H9 (cell line): Measurements from ENCODE around the gene RABGAP1L. TPM values are rescaled to one million over a fixed set of nuclear protein-coding genes. Genes with fewer than 3 reads are reported as not detected.

Experiments
- DNase-seq: peaks from one replicate; pipeline ENCODE4 v3.0.0-alpha.2; 2017
- H2AFZ ChIP-seq: one replicate; pipeline ENCODE4 v1.6.1; 2013; ENCODE audit warnings: mild to moderate bottlenecking, low read length, control low read depth, moderate library complexity
- H2AK5ac ChIP-seq: 2 replicates; pipeline ENCODE4 v1.6.1; 2013; ENCODE audit warnings: low read length, control low read depth, mixed read lengths; ENCODE audit not compliant: insufficient read length
- H2BK120ac ChIP-seq: one replicate; pipeline ENCODE4 v1.6.1; 2013; ENCODE audit warnings: low read depth, mild to moderate bottlenecking, low read length, control low read depth, inconsistent platforms; ENCODE audit not compliant: poor library complexity, severe bottlenecking
- H2BK12ac ChIP-seq: 2 replicates; pipeline ENCODE4 v1.6.1; 2013; ENCODE audit warnings: low read length, control low read depth, mixed read lengths, low read depth; ENCODE audit not compliant: insufficient read length
- H2BK15ac ChIP-seq: 2 replicates; pipeline ENCODE4 v1.6.1; 2013; ENCODE audit warnings: low read depth, low read length, control low read depth
- H2BK20ac ChIP-seq: one replicate; pipeline ENCODE4 v1.6.1; 2013; ENCODE audit warnings: low read depth, mild to moderate bottlenecking, low read length, control low read depth, inconsistent platforms; ENCODE audit not compliant: poor library complexity, severe bottlenecking
- H2BK5ac ChIP-seq: 2 replicates; pipeline ENCODE4 v1.6.1; 2013; ENCODE audit warnings: low read length, control low read depth, mixed read lengths; ENCODE audit not compliant: insufficient read length
- H3K14ac ChIP-seq: 2 replicates; pipeline ENCODE4 v1.6.1; 2013; ENCODE audit warnings: low read length, control low read depth; ENCODE audit not compliant: insufficient read depth
- H3K18ac ChIP-seq: 2 replicates; pipeline ENCODE4 v1.6.1; 2013; ENCODE audit warnings: low read depth, mild to moderate bottlenecking, mixed read lengths, low read length, control low read depth; ENCODE audit not compliant: insufficient read length
- H3K23ac ChIP-seq: 2 replicates; pipeline ENCODE4 v1.6.1; 2013; ENCODE audit warnings: low read length, control low read depth, mixed read lengths, low read depth; ENCODE audit not compliant: insufficient read length
- H3K23me2 ChIP-seq: 2 replicates; pipeline ENCODE4 v1.6.1; 2013; ENCODE audit warnings: low read depth, mild to moderate bottlenecking, mixed read lengths, low read length, control low read depth; ENCODE audit not compliant: insufficient read length, poor library complexity, severe bottlenecking
- H3K27ac ChIP-seq: 2 replicates; pipeline ENCODE4 v1.5.1; 2013; ENCODE audit warnings: low read length, control low read depth, mixed read lengths, low read depth; ENCODE audit not compliant: insufficient read length
- H3K27me3 ChIP-seq: 2 replicates; pipeline ENCODE4 v1.6.1; 2013; ENCODE audit warnings: low read length, control low read depth, inconsistent platforms; ENCODE audit not compliant: insufficient read depth
- H3K4ac ChIP-seq: 2 replicates; pipeline ENCODE4 v1.6.1; 2013; ENCODE audit warnings: low read depth, mild to moderate bottlenecking, control low read depth, inconsistent platforms, low read length, moderate library complexity
- H3K4me1 ChIP-seq: 2 replicates; pipeline ENCODE4 v1.6.1; 2013; ENCODE audit warnings: low read length, control low read depth, inconsistent platforms; ENCODE audit not compliant: insufficient read depth
- H3K4me2 ChIP-seq: 2 replicates; pipeline ENCODE4 v1.6.1; 2013; ENCODE audit warnings: low read length, control low read depth, mixed read lengths; ENCODE audit not compliant: insufficient read length, insufficient read depth
- H3K56ac ChIP-seq: 2 replicates; pipeline ENCODE4 v1.6.1; 2013; ENCODE audit warnings: low read depth, mild to moderate bottlenecking, mixed read lengths, low read length, control low read depth; ENCODE audit not compliant: insufficient read length
- H3K79me1 ChIP-seq: 2 replicates; pipeline ENCODE4 v1.6.1; 2013; ENCODE audit warnings: low read depth, mild to moderate bottlenecking, moderate library complexity, low read length, control low read depth, inconsistent platforms; ENCODE audit not compliant: insufficient read depth, poor library complexity, severe bottlenecking
- H3K79me2 ChIP-seq: 2 replicates; pipeline ENCODE4 v1.6.1; 2013; ENCODE audit warnings: low read length, control low read depth, inconsistent platforms; ENCODE audit not compliant: insufficient read depth
- H3K9ac ChIP-seq: 2 replicates; pipeline ENCODE4 v1.6.1; 2013; ENCODE audit warnings: low read length, control low read depth, mixed read lengths; ENCODE audit not compliant: insufficient read length; ENCODE audit errors: extremely low read depth
- H3K9me3 ChIP-seq: one replicate; pipeline ENCODE4 v1.6.1; 2013; ENCODE audit warnings: low read depth, low read length, inconsistent platforms; ENCODE audit not compliant: control insufficient read depth
- H3T11ph ChIP-seq: one replicate; pipeline ENCODE4 v1.6.1; 2013; ENCODE audit warnings: mild to moderate bottlenecking, low read length, control low read depth, inconsistent platforms
- H4K20me1 ChIP-seq: one replicate; pipeline ENCODE4 v1.6.1; 2013; ENCODE audit not compliant: control insufficient read depth, insufficient read length, insufficient read depth
- H4K5ac ChIP-seq: 2 replicates; pipeline ENCODE4 v1.6.1; 2013; ENCODE audit warnings: low read depth, mild to moderate bottlenecking, mixed read lengths, low read length, control low read depth; ENCODE audit not compliant: insufficient read length
- H4K8ac ChIP-seq: replicated peaks from 2 replicates; pipeline ENCODE4 v1.6.1; 2013; ENCODE audit warnings: low read length, control low read depth, mixed read lengths, low read depth; ENCODE audit not compliant: insufficient read length
- H4K91ac ChIP-seq: 2 replicates; pipeline ENCODE4 v1.6.1; 2013; ENCODE audit warnings: low read depth, mild to moderate bottlenecking, moderate library complexity, mixed read lengths, low read length, control low read depth; ENCODE audit not compliant: insufficient read length
- H3K27ac Mint-ChIP-seq, 3 experiments: 2 replicates in 2 of 3; 3 replicates in 1 of 3; pipeline ENCODE4 v1.8.0; 2020 to 2021; ENCODE audit warnings: mixed read lengths in 3 of 3, mild to moderate bottlenecking in 1 of 3, moderate library complexity in 1 of 3
- H3K27me3 Mint-ChIP-seq: 2 replicates; pipeline ENCODE4 v1.8.0; 2021; ENCODE audit warnings: low read depth, mild to moderate bottlenecking, moderate library complexity, mixed read lengths
- H3K36me3 Mint-ChIP-seq, 3 experiments: 2 replicates in 2 of 3; 3 replicates in 1 of 3; pipeline ENCODE4 v1.8.0; 2020 to 2021; ENCODE audit warnings: low read depth in 3 of 3, mixed read lengths in 3 of 3; ENCODE audit not compliant: insufficient read depth in 1 of 3
- H3K4me1 Mint-ChIP-seq, 2 experiments: 2 replicates each; pipeline ENCODE4 v1.8.0; 2020; ENCODE audit warnings: mixed read lengths in 2 of 2
- H3K4me3 Mint-ChIP-seq, 2 experiments: 2 replicates in 1 of 2; 3 replicates in 1 of 2; pipeline ENCODE4 v1.8.0; 2020 to 2021; ENCODE audit warnings: mild to moderate bottlenecking in 2 of 2, mixed read lengths in 2 of 2, moderate library complexity in 1 of 2
- H3K9me3 Mint-ChIP-seq, 2 experiments: 2 replicates in 1 of 2; 3 replicates in 1 of 2; pipeline ENCODE4 v1.8.0; 2020; ENCODE audit warnings: mild to moderate bottlenecking in 2 of 2, mixed read lengths in 2 of 2, moderate library complexity in 1 of 2
- WGBS: extraction: QIAGEN DNeasy Blood & Tissue Kit; methylation state at CpG from one replicate; pipeline ENCODE4 v1.1.7; 2013; ENCODE audit warnings: missing lambda C conversion rate, low lambda C conversion rate, mixed read lengths; ENCODE audit not compliant: insufficient read length; ENCODE audit errors: extremely low coverage; 5-methylcytosine and 5-hydroxymethylcytosine counted together
- total RNA-seq: library from RNA; stranded (reverse); gene quantifications from 2 replicates; pipeline ENCODE4 v1.2.1, GENCODE V29; 2021
- TF ChIP-seq, protein P1 (sequence below): fragments of 200-600 bp; sonication (generic); conservative IDR thresholded peaks from 3 replicates; pipeline ENCODE4 v1.8.0; 2021; ENCODE audit warnings: antibody characterized with exemption, mild to moderate bottlenecking

RABGAP1L gene
- total RNA-seq, 1 experiment from 2014 or later, result 147 TPM

DNA sequence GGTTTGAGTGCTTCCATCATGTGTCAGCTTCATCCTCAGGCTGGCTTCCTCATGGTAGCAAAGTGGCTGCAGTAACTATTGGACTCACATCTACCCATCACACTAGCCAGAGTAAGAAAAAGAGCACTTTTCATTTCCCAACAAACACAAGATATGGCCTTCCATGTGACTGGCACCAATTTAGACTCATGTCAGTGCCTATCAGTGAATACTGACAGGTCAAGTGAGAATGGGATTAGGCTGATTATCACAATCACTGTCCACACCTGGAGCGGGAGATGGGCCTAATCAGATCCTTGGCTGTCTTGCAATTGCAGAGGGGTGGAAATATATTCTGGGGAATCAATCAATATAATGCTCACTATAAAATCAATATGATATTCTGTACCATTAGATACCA is 2.9 kb upstream of the RABGAP1L start:
- Histone ChIP-seq H3K9me3 (no peaks in the 10 kb centered on the region), H2BK20ac (no peak overlapping the region), H3K4me2 (no peak overlapping the region), H2BK120ac (no peak overlapping the region), H3K27ac (no peak overlapping the region), H2BK12ac (no peak overlapping the region), H3K27me3 (no peaks in the 10 kb centered on the region), H4K91ac (no peak overlapping the region), H2BK15ac (no peak overlapping the region), H4K5ac (no peak overlapping the region), H3K23me2 (peaks cover 4% of the 10 kb centered on the region), H3K79me2 (no peaks in the 10 kb centered on the region), H2AFZ (no peak overlapping the region), H4K20me1 (no peaks in the 10 kb centered on the region), H3K23ac (no peak overlapping the region), H3K4me1 (0 out of 2 replicates have a peak, but pooled peaks cover 4% of the 10 kb centered on the region), H3K79me1 (no peaks in the 10 kb centered on the region), H2BK5ac (no peak overlapping the region), H2AK5ac (no peak overlapping the region), H3K9ac (no peak overlapping the region), H3K18ac (no peak overlapping the region), H4K8ac (no peak overlapping the region), H3K14ac (no peak overlapping the region), H3K56ac (no peak overlapping the region), H3T11ph (no peak overlapping the region), H3K4ac (no peak overlapping the region)
- Mint-ChIP-seq H3K4me3 (no peak overlapping the region), H3K9me3 (no peaks in the 10 kb centered on the region), H3K4me1 (peaks cover 12 to 17% of the 10 kb centered on the region in 2 experiments), H3K27ac (no peak overlapping the region), H3K27me3 (peaks cover 1% of the 10 kb centered on the region), H3K36me3 (no peaks in the 10 kb centered on the region)
- no peak for DNase-seq
- no CpG with 5 or more reads among the region's 1 CpG for WGBS
- TF ChIP-seq, protein P1, sequence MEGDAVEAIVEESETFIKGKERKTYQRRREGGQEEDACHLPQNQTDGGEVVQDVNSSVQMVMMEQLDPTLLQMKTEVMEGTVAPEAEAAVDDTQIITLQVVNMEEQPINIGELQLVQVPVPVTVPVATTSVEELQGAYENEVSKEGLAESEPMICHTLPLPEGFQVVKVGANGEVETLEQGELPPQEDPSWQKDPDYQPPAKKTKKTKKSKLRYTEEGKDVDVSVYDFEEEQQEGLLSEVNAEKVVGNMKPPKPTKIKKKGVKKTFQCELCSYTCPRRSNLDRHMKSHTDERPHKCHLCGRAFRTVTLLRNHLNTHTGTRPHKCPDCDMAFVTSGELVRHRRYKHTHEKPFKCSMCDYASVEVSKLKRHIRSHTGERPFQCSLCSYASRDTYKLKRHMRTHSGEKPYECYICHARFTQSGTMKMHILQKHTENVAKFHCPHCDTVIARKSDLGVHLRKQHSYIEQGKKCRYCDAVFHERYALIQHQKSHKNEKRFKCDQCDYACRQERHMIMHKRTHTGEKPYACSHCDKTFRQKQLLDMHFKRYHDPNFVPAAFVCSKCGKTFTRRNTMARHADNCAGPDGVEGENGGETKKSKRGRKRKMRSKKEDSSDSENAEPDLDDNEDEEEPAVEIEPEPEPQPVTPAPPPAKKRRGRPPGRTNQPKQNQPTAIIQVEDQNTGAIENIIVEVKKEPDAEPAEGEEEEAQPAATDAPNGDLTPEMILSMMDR, result no peak
